Mesodermal cell (in vitro differentiated cells): ENCODE measurements around the gene RBM28.

Experiments used
- H3K27ac ChIP-seq: 2 replicates; pipeline ENCODE4 v1.7.0; 2013; ENCODE audit warnings: mild to moderate bottlenecking, low read depth, low read length, moderate library complexity; ENCODE audit not compliant: severe bottlenecking
- H3K36me3 ChIP-seq: 2 replicates; pipeline ENCODE4 v1.7.1; 2013; ENCODE audit warnings: mild to moderate bottlenecking, low read length, moderate library complexity; ENCODE audit not compliant: control insufficient read depth, insufficient read depth
- H3K4me1 ChIP-seq: one replicate; pipeline ENCODE4 v1.7.1; 2013; ENCODE audit warnings: mild to moderate bottlenecking, low read length; ENCODE audit not compliant: insufficient read depth, control insufficient read depth, poor library complexity, severe bottlenecking
- H3K4me3 ChIP-seq: 2 replicates; pipeline ENCODE4 v1.7.0; 2013; ENCODE audit warnings: low read length, control low read depth, mild to moderate bottlenecking; ENCODE audit not compliant: insufficient read depth, poor library complexity, severe bottlenecking; ENCODE audit errors: extremely low read depth
- H3K9me3 ChIP-seq: 2 replicates; pipeline ENCODE4 v1.7.1; 2013; ENCODE audit warnings: mild to moderate bottlenecking, low read length, moderate library complexity; ENCODE audit not compliant: control insufficient read depth
- whole genome bisulfite sequencing, 2 experiments: methylation state at CpG; one replicate each; pipeline ENCODE4 v1.1.5; 2013; ENCODE audit warnings: missing lambda C conversion rate in 2 of 2; ENCODE audit not compliant: insufficient coverage in 2 of 2; 5-methylcytosine and 5-hydroxymethylcytosine counted together

RBM28 gene

DNA sequence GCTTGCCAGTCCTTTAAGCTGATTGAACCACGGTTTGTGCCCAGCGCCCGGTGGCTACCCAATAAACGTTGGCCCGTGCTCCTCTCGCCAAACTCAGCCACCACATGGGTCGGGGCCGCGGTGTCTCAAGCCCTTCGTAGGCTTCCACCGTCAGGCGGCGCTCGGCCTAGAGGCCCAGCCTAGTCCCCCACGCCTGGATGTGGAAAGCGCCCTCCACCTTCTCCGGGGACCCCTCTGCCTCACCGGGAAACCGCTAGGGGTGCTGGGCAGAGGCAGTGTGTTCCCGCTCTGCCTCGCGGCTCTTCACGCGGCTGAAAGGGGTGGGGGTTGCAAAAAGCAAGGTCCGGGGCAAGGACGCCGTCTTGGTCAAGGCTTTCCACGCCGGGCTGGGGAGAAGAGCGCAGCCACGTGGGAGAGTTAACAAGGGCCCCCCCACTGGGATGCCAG, 72.9 kb downstream of the RBM28 start:
- Histone ChIP-seq H3K4me1 (peaks cover 14% of the 10 kb centered on the region), H3K4me3 (no peak overlapping the region), H3K27ac (no peak overlapping the region), H3K9me3 (no peaks in the 10 kb centered on the region), H3K36me3 (no peaks in the 10 kb centered on the region)
- 94 to 95% methylated on average over 30 to 31 of the region's 31 CpGs for WGBS, 2 experiments

DNA sequence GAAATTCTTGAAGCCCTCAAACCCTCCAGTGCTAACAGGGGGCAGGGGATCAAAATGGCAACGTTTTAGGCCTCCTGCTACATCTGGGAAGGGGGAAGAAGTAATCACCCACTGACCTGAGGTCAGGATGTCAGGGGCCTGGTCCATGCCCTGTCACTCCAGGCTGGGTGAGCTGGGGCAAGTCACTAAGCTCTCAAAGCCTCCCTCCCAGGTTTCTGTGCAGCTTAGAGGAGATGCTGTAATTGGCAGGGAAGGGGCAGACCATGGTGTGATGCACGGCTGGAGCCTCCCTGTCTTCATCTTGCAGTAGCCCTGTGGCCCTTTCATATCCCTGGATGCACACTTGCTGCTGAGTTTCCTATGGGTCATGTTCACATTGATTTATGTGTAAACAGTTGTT, 75.5 kb downstream of the RBM28 start:
- 73 to 78% methylated on average over 2 of the region's 2 CpGs for WGBS, 2 experiments
- H3K4me3 ChIP-seq = no peak overlapping the region
- H3K4me1 ChIP-seq = peaks cover 14% of the 10 kb centered on the region
- no peak overlapping the region for H3K27ac ChIP-seq
- no peaks in the 10 kb centered on the region for H3K36me3 ChIP-seq
- H3K9me3 ChIP-seq = no peaks in the 10 kb centered on the region

DNA sequence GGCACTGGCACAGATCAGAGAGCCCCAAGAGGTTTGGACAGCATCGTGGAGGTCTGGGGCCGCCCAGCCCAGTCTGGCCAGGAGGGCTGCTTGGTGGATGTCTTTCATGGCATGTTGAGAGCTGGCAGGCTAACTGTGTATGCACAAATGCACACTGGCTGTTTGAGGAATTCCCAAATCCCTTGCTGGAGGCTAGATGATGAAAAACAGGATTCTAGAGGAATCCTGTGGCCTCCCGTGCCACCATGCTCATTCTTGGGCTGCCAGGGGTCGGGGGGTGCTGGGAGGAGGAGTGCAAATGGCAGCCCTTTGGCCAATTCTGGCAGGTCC, 76.1 kb downstream of the RBM28 start:
- H3K27ac ChIP-seq = peak overlapping the region; percentile 94
- WGBS, 2 experiments = 50 to 58% methylated on average over 3 to 4 of the region's 4 CpGs
- no peak overlapping the region for H3K4me3 ChIP-seq

DNA sequence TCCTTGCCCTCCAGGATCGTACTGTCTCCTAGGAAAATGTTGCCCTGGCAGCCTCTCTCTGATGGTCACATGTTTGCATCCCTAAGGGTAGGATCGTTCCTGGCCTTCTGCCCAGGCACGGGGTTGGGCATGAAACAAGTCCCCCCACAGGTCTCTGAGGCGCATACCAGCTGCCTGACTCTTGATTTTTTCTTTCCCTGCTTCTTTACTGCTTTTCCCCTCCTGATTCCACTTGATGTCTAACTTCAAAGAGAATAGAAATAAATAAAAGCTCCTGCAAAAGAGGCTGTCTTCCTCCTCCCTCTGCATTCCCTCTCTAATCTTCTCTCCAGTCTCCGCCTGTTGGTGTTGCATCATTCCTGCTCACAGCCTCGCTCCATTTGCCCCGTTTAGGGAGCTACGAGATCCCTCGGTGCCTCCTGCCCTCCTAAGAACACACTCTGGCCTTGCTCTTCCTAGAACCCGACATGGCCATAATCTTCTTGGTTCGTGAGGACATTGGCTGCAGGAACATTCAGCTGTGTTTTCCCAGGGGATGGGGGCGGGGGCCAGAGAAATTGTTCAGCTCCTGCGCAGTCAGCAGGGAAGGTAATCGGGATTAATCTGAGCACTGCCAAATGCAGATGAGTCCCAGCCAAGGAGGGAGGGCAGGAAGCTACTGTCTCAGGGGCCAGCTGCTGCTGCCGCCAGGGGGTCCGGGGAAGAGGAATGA, 76.7 kb downstream of the RBM28 start:
- peaks cover 14% of the 10 kb centered on the region for H3K4me1 ChIP-seq
- 22 to 23% methylated on average over 14 of the region's 16 CpGs for WGBS, 2 experiments
- H3K36me3 ChIP-seq = no peaks in the 10 kb centered on the region
- H3K9me3 ChIP-seq = no peaks in the 10 kb centered on the region
- H3K4me3 ChIP-seq = peak overlapping the region; percentile 5
- H3K27ac ChIP-seq = peak overlapping the region; percentile 94

More for the DNA sequence above, 76.1 kb downstream of the RBM28 start:
- no peaks in the 10 kb centered on the region for H3K9me3 ChIP-seq
- H3K36me3 ChIP-seq = no peaks in the 10 kb centered on the region
- peaks cover 14% of the 10 kb centered on the region for H3K4me1 ChIP-seq

DNA sequence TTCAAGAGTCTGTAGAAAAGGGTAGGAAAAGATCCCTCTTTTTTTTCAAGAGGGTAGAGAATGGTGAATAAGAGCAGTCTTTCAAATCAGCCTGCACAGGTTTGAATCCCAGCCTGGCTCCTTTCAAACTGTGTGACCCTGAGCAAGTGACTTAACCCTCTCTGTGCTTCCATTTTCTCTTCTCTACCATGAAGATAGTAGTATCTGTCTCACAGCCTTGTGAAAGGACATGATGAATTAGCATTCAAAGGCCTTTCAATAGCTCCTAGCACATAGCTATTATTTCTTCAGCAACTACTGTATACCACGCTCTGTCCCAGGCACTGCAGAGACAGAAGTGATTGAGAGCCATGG, 77.2 kb downstream of the RBM28 start:
- Histone ChIP-seq H3K9me3 (no peaks in the 10 kb centered on the region), H3K36me3 (no peaks in the 10 kb centered on the region), H3K27ac (peak overlapping the region; percentile 94), H3K4me1 (peaks cover 14% of the 10 kb centered on the region), H3K4me3 (no peak overlapping the region)
- 100% methylated on average over 1 of the region's 1 CpG for WGBS, 2 experiments

DNA sequence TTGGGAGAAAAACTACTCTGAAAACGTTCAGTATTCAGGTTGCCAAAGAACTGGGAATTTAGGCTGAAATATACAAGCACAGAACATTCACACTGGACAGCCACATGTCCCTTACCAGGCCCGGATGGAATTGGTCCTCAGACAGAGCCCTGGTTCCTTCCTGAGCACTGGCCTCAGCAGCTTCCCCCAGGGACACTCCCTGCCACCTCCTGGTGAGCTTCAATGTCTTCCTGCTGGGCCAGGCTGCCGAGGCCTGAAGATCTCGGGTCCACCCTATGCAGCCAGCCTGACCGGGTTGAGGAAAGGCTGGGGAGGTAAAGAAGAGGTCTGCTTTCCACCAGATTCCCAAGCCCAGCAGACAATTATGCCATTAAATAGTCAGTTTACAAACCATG, 77.8 kb downstream of the RBM28 start:
- H3K4me1 ChIP-seq = peaks cover 14% of the 10 kb centered on the region
- no peak overlapping the region for H3K4me3 ChIP-seq
- no peaks in the 10 kb centered on the region for H3K36me3 ChIP-seq
- WGBS, 2 experiments = 39 to 42% methylated on average over 2 of the region's 5 CpGs
- no peak overlapping the region for H3K27ac ChIP-seq
- no peaks in the 10 kb centered on the region for H3K9me3 ChIP-seq

DNA sequence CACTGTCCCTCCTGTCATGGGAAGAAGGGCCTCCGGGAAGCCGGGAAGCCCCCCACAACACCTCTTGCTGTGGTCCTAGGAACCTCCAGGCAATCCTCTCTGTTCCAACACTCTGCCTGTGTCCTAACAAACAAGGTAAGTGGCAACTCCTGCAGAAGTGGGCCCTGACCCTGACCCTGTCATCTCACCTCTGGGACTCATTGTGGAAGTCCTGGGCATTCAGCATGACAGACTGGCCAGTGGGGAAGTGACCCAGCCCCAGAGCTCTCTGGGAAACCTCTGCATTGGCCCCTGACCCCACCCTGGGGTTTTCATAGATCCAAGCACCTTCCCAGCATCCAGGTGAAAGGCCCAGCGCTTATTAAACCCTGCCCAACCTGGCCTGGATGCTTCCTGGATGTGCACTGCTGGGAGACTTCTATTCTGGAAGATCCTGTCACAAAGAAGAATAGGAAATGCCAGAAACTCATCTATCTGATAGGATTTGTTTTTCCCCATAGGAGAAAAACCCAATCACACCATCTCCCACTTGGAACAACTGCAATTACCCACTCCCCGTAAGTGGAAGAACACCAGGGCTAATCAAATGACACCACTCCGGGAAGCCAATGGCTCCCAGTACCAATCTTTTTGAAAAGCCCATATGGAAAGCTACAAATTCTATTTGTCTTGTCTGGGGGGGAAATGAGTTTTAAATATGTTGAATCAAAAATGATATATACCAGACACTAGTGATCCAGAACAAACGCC, 78.4 kb downstream of the RBM28 start:
- Histone ChIP-seq H3K27ac (no peak overlapping the region), H3K4me1 (peaks cover 14% of the 10 kb centered on the region), H3K4me3 (no peak overlapping the region), H3K9me3 (no peaks in the 10 kb centered on the region), H3K36me3 (no peaks in the 10 kb centered on the region)
- 97 to 98% methylated on average over 4 to 5 of the region's 6 CpGs for WGBS, 2 experiments

DNA sequence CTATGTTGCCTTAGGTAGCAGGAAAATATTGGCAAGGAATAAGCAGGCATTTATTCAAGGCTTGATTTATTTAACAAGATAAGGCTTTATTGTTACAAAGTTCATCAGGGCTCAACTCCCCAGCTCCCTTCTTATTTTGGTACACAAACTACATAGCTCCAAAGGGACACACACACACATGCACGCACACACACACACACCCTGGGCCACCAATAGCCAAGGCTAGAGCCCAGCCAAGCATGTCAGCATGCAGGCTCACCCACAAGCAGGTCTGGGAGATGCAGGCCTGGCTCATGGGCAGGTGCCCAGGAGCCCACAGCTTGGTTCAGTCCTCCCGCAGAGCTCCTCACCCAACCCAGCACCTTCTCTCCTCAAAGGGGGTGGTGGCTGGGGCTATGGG, 79.2 kb downstream of the RBM28 start:
- Histone ChIP-seq H3K9me3 (no peaks in the 10 kb centered on the region), H3K27ac (no peak overlapping the region), H3K36me3 (no peaks in the 10 kb centered on the region), H3K4me3 (no peak overlapping the region), H3K4me1 (peaks cover 14% of the 10 kb centered on the region)
- WGBS, 2 experiments = 36 to 63% methylated on average over 1 of the region's 2 CpGs

DNA sequence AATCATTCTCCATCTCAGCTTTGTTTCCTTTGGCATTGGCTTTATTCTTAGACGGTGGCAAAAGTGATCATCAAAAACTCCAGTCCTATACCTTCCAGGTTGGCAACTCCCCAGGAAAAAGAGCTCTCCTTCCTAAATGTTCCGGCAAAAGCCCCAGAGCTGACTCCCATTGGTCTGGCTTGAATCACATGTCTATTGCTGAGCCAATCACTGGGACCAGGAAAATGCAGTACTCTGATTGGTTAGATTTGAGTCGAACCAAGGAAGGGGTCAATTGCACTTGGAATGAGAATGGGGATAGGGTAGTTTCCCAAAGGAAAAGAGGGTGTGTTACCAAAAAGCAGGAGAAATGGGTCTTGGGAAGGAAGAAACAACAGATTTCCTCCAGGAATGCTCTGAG, 80.3 kb downstream of the RBM28 start:
- H3K36me3 ChIP-seq = no peaks in the 10 kb centered on the region
- 74 to 89% methylated on average over 2 to 3 of the region's 3 CpGs for WGBS, 2 experiments
- H3K4me3 ChIP-seq = no peak overlapping the region
- no peaks in the 10 kb centered on the region for H3K9me3 ChIP-seq
- H3K4me1 ChIP-seq = peaks cover 19% of the 10 kb centered on the region
- no peak overlapping the region for H3K27ac ChIP-seq

DNA sequence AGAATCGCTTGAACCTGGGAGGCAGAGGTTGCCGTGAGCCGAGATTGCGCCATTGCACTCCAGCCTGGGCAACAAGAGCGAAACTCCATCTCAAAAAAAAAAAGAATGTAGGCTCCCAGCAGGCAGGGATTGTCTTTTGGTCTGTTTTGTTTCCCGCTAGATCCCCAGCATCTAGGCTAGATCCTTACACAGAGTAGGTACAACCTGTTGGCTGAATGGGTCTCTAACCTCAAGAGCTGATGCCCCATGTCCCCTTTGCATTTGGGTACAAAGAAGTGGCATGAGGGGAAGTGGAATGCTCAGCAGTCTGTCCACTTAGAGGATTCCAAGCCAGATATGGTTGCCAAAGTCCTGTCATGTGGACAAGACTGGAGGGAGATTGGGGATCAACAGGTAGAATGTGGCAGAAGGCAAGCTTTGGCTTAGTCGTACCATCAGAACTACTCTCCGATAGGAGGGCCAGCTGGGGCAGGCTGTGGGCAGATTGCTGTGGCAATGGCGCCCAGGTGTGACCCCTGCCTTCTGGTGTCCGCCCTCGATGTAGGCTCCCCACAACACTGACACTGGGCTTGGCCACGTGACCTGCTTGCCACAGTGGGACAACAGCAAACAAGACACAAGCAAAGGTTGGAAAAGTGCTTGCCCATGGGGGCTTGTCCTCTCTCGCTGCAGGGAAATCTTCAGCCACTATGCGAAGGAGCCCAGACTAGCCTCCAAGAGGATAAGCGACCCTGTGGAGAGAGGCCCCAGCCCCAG, 81.3 kb downstream of the RBM28 start:
- Histone ChIP-seq H3K9me3 (no peaks in the 10 kb centered on the region), H3K36me3 (no peaks in the 10 kb centered on the region), H3K4me1 (peaks cover 15% of the 10 kb centered on the region), H3K4me3 (no peak overlapping the region), H3K27ac (no peak overlapping the region)
- WGBS, 2 experiments = 90 to 93% methylated on average over 14 to 15 of the region's 15 CpGs
